Activated T-cell treated with anti-CD3 and anti-CD28 coated beads, Interleukin-2, amount 50 U/mL, for 4 hours (primary cell): Measurements from ENCODE around the gene NSD1. TPM values are rescaled to one million over a fixed set of nuclear protein-coding genes. Genes with fewer than 3 reads are reported as not detected.
"Not testable (repeated sequence)": the region's sequence is repeated elsewhere in the genome, so short reads cannot be mapped to it uniquely, and the experiment has no call there.

Experiments used
- ATAC-seq, 2 donors: fragments of 200-7000 bp; cut with Tn5 transposase; one replicate each; pipeline ENCODE4 v1.10.0; 2021
- DNase-seq: peaks from one replicate; pipeline ENCODE4 v3.0.0-alpha.2; 2020
- H3K27me3 Mint-ChIP-seq: one replicate; pipeline ENCODE4 v1.8.0; 2021; ENCODE audit warnings: low read depth, mixed read lengths
- H3K36me3 Mint-ChIP-seq: one replicate; pipeline ENCODE4 v1.8.0; 2022; ENCODE audit warnings: mixed read lengths; ENCODE audit not compliant: insufficient read depth
- H3K4me1 Mint-ChIP-seq: one replicate; pipeline ENCODE4 v1.8.0; 2021; ENCODE audit warnings: low read depth, mixed read lengths
- H3K4me3 Mint-ChIP-seq: one replicate; pipeline ENCODE4 v1.8.0; 2021; ENCODE audit warnings: mild to moderate bottlenecking, moderate library complexity, mixed read lengths
- H3K9me3 Mint-ChIP-seq: one replicate; pipeline ENCODE4 v1.8.0; 2021; ENCODE audit warnings: mixed read lengths
- total RNA-seq, 3 donors: library from RNA; stranded (reverse); gene quantifications; one replicate each; pipeline ENCODE4 v1.2.1, GENCODE V29; 2021

Gene NSD1
- total RNA-seq, 3 donors from 2014 or later = 59.3 to 71.6 (median 67.6) TPM

DNA sequence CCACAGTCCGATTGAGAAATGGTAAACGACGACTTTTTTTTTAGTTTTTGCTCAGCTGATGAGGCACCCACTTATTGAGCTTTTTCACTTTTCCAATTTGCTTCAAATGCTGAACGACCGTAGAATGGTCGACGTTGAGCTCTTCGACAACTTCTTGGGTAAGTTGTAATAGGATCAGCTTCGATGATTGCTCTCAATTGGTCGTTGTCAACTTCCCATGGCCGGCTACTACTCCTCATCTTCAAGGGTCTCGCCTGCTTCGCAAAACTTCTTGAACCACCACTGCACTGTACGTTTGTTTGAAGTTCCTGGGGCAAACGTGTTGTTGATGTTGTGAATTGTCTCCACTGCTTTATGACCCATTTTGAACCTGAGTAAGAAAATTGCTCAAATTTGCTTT lies 35.7 kb downstream of the NSD1 start:
- no peak overlapping the region for H3K4me3 Mint-ChIP-seq

DNA sequence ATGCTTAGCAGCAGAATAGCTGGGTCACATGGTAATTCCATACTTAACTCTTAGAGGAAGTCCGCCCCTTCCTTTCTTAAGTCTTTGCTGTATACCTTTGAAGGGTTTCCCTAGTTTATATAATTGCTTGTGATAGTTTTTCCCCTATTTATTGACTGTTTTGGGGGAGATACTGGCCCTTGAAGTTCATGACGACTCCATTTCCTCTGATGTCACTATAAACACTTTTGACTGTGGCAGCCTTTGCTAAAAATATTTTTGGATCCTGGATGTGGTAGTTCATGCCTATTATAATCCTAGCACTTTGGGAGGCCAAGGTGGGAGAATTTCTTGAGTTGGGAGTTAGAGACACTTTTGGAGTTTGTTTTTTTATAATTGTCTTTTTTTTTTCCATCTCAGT lies 38.4 kb downstream of the NSD1 start:
- no peak for ATAC-seq
- no peaks in the 10 kb centered on the region for H3K27me3 Mint-ChIP-seq
- peaks cover 25% of the 10 kb centered on the region for H3K4me1 Mint-ChIP-seq
- H3K36me3 Mint-ChIP-seq = peaks cover 6% of the 10 kb centered on the region
- no peak for DNase-seq
- no peak overlapping the region for H3K4me3 Mint-ChIP-seq
- no peaks in the 10 kb centered on the region for H3K9me3 Mint-ChIP-seq

More for the DNA sequence above, 35.7 kb downstream of the NSD1 start:
- DNase-seq = no peak
- H3K27me3 Mint-ChIP-seq = no peaks in the 10 kb centered on the region
- H3K4me1 Mint-ChIP-seq = peaks cover 16% of the 10 kb centered on the region
- no peaks in the 10 kb centered on the region for H3K9me3 Mint-ChIP-seq
- ATAC-seq = no peak
- peaks cover 5% of the 10 kb centered on the region for H3K36me3 Mint-ChIP-seq

DNA sequence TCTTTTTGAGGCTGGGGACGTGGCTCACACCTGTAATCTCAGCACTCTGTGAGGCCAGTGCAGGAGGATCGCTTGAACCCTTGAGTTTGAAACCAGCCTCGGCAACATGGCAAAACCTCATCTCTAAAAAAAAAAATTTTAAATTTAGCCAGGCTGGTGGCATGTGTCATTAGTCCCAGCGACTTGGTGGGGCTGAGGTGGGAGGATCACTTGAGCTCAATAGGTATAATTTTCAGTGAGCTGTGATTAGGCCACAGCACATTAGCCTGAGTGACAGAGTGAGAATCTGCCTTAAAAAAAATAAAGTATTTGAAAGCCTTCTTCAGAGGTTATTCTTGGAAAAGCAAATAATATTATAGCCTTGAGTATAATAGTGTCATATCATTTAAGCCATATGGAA lies 41.8 kb downstream of the NSD1 start:
- Mint-ChIP-seq H3K9me3 (no peaks in the 10 kb centered on the region), H3K27me3 (no peaks in the 10 kb centered on the region), H3K4me3 (no peak overlapping the region), H3K4me1 (peaks cover 34% of the 10 kb centered on the region), H3K36me3 (peaks cover 3% of the 10 kb centered on the region)
- no peak for DNase-seq
- no peak for ATAC-seq

DNA sequence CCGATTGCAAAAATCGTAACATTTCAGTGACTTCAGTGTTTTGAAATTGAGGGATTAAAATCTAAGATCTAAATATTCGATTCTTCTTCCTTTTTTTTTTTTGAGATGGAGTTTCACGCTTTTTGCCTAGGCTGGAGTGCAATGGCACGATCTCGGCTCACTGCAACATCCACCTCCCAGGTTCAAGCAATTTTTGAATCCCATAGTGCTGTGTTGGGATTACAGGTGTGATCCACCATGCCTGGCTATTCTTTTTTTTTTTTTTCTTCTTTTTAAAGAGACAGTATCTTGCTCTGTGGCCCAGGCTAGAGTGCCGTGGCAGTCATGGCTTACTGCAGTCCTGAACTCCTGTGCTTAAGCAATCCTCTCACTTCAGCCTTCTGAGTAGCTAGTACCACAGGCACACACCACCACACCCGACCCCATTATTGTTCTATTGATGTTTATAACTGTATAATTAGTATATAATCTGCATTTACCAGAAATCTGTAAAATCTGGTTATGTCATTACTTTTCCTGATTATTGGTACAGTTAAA lies 42.7 kb downstream of the NSD1 start:
- Mint-ChIP-seq H3K4me3 (no peak overlapping the region), H3K27me3 (no peaks in the 10 kb centered on the region), H3K36me3 (peaks cover 4% of the 10 kb centered on the region), H3K9me3 (no peaks in the 10 kb centered on the region), H3K4me1 (peaks cover 36% of the 10 kb centered on the region)
- DNase-seq (no peak), ATAC-seq (no peak)

DNA sequence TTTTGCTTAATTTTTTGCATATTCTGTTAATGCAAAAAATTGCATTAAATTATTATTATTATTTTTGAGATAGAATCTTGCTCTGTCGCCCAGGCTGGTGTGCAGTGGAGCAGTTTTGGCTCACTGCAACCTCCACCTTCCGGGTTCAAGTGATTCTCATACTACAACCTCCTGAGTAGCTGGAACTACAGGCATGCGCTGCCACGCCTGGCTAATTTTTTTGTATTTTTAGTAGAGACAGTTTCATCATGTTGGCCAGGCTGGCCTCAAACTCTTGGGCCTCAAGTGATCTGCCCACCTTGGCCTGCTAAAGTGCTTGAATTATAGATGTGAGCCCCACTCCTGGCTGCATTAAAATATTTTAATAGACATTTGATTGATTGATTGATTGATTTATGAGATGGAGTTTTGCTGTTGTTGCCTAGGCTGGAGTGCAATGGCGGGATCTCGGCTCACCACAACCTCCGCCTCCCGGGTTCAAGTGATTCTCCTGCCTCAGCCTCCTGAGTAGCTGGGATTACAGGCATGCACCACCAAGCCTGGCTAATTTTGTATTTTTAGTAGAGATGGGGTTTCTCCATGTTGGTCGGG lies 44.4 kb downstream of the NSD1 start:
- not testable (repeated sequence) for ATAC-seq, H3K9me3 Mint-ChIP-seq, H3K36me3 Mint-ChIP-seq, H3K27me3 Mint-ChIP-seq, DNase-seq, H3K4me3 Mint-ChIP-seq
- peaks cover 26% of the 10 kb centered on the region for H3K4me1 Mint-ChIP-seq

DNA sequence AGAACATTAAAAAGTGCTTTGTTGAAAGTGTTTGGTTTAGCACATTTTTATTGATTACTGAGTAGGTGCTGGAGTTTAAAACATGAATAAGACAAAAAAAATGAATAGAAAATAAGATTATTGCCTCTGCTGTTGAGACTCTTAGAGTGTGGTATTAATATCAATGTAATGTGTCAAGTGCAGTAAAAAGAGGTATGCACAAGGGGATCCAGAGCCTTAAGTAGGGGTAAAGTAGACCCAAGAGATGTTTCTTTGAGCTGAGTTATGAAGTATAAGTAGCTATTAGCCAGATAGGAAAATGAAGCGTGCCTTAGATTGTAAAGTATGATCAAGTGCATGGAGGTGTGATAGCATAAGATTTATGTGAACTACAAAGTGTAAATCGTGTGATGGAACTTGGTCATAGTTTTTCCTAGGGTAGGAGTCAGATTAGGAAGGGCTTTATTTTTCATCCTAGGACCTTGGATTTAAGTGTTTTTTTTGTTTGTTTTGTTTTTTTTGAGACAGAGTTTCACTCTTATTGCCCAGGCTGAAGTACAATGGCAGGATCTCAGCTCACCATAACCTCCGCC lies 45.2 kb downstream of the NSD1 start:
- no peak for ATAC-seq
- Mint-ChIP-seq H3K27me3 (no peaks in the 10 kb centered on the region), H3K36me3 (peaks cover 4% of the 10 kb centered on the region), H3K9me3 (no peaks in the 10 kb centered on the region), H3K4me3 (no peak overlapping the region), H3K4me1 (peaks cover 25% of the 10 kb centered on the region)
- DNase-seq = no peak

DNA sequence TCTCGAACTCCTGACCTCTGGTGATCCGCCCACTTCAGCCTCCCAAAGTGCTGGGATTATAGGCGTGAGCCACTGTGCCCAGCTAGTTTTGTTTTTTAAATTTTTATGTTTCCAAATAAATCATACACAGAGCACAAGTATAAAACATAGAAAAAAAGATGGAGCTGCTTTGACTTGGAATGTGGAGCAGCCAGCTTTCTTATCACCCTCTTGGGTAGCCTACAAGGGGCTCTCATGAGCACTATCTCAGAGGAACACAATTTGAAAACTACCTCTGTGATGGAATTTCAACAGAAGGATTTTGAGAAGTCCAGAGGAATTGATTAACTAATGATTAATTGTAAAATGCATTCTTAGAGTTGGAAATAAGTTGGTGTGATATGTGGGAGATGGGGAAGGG lies 45.9 kb downstream of the NSD1 start:
- Mint-ChIP-seq H3K36me3 (peaks cover 4% of the 10 kb centered on the region), H3K4me1 (peaks cover 30% of the 10 kb centered on the region), H3K9me3 (no peaks in the 10 kb centered on the region), H3K4me3 (no peak overlapping the region), H3K27me3 (no peaks in the 10 kb centered on the region)
- DNase-seq (no peak), ATAC-seq (no peak)

DNA sequence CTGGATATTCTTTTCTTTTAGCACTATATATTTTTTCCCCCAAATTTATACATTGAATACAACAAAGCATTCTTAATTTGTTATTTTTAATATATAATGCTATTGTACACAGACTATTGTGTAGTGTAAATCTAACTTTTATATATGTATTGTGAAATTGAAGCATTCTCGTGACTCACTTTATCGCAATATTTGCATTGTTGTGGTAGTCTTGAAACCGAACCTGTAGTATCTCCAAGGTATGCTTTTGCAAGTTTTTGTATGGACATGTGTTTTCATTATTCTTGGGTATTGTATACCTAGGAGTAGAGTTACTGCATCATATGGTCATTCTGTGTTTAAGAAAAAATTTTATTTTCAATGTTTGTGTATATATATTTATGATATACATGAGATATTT lies 49.6 kb downstream of the NSD1 start:
- no peak for DNase-seq
- no peaks in the 10 kb centered on the region for H3K27me3 Mint-ChIP-seq
- H3K4me3 Mint-ChIP-seq = no peak overlapping the region
- H3K9me3 Mint-ChIP-seq = no peaks in the 10 kb centered on the region
- peaks cover 1% of the 10 kb centered on the region for H3K36me3 Mint-ChIP-seq
- ATAC-seq = no peak
- H3K4me1 Mint-ChIP-seq = peaks cover 27% of the 10 kb centered on the region

DNA sequence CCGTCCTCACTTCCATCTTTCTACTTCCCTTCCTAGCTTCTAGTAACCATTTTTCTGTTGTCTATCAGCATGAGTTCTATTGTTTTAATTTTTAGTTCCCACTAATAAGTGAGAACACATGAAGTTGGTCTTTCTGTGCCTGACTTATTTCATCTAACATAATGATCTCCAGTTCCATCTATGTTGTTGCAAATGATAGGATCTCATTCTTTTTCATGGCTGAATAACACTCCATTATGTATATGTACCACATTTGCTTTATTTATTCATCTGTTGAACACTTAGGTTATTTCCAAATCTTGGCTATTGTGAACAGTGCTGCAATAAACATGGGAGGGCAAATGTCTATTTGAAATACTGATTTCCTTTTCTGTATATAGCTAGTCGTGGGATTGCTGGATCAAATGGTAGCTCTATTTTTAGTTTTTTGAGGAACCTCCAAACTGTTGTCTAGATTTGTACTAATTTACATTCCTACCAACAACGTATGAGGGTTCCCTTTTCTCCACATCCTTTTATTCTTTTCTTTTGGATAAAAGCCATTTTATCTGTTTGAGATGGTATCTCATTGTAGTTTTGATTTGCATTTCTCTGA lies 50.3 kb downstream of the NSD1 start:
- H3K9me3 Mint-ChIP-seq = no peaks in the 10 kb centered on the region
- no peak for ATAC-seq
- H3K36me3 Mint-ChIP-seq = peaks cover 1% of the 10 kb centered on the region
- no peaks in the 10 kb centered on the region for H3K27me3 Mint-ChIP-seq
- H3K4me3 Mint-ChIP-seq = no peak overlapping the region
- H3K4me1 Mint-ChIP-seq = peaks cover 29% of the 10 kb centered on the region
- no peak for DNase-seq

DNA sequence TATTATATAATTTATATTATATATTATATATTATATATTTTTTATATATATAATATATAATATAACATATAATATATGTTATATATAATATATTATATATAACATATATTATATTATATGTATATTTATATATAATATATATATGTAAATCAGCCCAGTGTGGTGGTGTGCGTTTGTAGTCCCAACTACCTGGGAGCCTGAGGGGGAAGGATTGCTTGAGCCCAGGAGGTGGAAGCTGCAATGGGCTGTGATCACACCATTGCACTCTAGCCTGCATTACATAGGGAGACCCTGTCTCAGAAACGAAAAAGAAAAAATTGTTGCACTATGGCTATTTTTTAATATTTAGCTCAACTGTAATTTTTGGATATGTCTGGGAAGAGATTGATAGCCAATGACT lies 52.4 kb downstream of the NSD1 start:
- Mint-ChIP-seq H3K4me1 (peaks cover 29% of the 10 kb centered on the region), H3K4me3 (no peak overlapping the region), H3K9me3 (no peaks in the 10 kb centered on the region), H3K36me3 (peaks cover 1% of the 10 kb centered on the region), H3K27me3 (no peaks in the 10 kb centered on the region)
- DNase-seq = no peak
- ATAC-seq = no peak

DNA sequence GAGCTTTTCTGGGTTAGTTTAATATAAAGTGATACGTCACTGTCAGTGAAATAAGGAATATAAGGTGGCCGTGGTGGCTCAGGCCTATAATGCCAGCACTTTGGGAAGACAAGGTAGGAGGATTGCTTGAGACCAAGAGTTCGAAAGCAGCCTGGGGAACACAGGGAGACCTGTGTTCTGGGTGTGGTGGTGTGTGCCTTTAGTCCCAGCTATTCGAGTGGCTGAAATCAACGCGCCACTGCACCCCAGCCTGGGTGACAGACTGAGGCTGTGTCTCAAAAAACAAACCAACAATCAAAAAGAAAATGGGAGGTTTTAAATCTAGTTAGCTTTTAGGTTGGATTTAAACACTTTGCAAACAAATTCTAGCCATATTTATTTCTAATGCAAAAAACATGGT lies 53.1 kb downstream of the NSD1 start:
- H3K36me3 Mint-ChIP-seq = no peaks in the 10 kb centered on the region
- H3K9me3 Mint-ChIP-seq = no peaks in the 10 kb centered on the region
- no peak for ATAC-seq
- H3K4me3 Mint-ChIP-seq = no peak overlapping the region
- DNase-seq = no peak
- H3K27me3 Mint-ChIP-seq = no peaks in the 10 kb centered on the region
- peaks cover 28% of the 10 kb centered on the region for H3K4me1 Mint-ChIP-seq

DNA sequence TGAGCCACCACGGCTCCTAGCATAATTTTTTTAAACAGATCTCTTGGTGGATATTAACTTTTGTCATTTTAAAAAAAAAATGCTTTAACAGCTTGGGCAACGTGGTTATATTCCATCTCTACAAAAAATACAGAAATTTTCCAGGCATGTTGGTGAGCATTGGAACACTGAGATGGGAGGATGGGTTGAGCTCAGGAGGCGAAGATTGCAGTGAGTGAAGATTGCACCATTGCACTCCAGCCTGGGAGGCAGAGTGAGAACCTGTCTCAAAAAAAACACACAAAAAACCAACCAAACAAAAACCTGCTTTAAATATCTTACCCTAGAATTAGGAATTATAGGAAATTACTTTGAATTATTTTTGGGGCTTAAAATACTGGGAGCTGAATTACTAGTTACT lies 55.2 kb downstream of the NSD1 start:
- Mint-ChIP-seq H3K4me1 (peaks cover 24% of the 10 kb centered on the region), H3K36me3 (no peaks in the 10 kb centered on the region), H3K9me3 (no peaks in the 10 kb centered on the region), H3K27me3 (no peaks in the 10 kb centered on the region), H3K4me3 (no peak overlapping the region)
- no peak for ATAC-seq
- no peak for DNase-seq

DNA sequence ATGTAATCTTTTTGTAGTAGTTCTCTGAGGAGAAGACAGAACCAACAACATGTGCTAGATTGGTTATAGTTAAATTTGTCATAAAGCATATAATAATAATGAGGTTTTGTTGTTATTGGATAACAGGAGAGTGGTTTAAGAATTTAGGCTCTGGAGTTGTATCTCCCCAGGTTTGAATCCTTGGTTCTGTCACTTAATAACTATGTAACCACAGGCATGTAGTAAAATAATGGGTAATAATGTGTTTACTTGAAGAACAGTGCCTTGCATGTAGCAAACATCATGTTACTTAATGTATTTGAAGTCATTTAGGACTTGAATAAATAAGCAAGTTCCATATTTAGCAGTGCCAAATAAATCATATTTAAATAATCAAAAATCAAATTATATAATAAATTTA lies 55.8 kb downstream of the NSD1 start:
- H3K36me3 Mint-ChIP-seq = no peaks in the 10 kb centered on the region
- no peak overlapping the region for H3K4me3 Mint-ChIP-seq
- H3K9me3 Mint-ChIP-seq = no peaks in the 10 kb centered on the region
- peaks cover 18% of the 10 kb centered on the region for H3K4me1 Mint-ChIP-seq
- H3K27me3 Mint-ChIP-seq = no peaks in the 10 kb centered on the region
- DNase-seq = no peak
- ATAC-seq = no peak

DNA sequence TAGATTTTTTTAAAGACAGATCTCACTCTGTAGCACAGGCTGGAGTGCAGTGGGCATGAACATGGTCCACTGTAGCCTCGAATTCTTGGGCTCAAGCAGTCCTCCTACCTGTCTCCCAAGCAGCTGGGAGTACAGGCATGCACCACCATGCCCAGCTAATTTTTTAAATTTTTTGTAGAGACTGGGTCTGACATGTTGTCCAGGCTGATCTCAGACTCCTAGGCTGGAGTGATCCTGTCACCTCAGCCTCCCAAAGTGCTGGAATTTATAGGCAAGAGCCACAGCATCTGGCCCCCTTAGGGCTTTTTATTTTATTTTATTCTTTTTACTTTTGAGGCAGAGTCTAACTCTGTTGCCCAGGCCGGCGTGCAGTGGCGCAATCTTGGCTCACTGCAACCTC lies 56.4 kb downstream of the NSD1 start:
- no peak overlapping the region for H3K4me3 Mint-ChIP-seq
- H3K4me1 Mint-ChIP-seq = peaks cover 15% of the 10 kb centered on the region
- no peaks in the 10 kb centered on the region for H3K36me3 Mint-ChIP-seq
- ATAC-seq = no peak
- DNase-seq = no peak
- H3K27me3 Mint-ChIP-seq = no peaks in the 10 kb centered on the region
- no peaks in the 10 kb centered on the region for H3K9me3 Mint-ChIP-seq

DNA sequence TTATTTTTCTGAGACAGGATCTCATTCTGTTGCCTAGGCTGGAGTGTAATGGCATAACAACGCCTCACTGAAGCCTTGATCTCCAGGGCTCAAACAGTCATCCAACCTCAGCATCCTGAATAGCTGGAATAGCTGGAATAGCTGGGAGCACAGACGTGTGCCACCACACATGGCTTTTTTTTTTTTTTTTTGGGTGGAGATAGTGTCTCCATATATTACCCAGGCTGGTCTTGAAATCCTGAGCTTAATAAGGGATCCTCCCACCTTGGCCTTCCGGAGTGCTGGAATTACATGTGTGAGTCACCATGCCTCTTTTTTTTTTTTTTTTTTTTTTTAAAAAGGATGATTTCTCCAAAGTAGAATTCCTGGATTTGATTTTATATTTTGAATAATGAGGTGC lies 60.7 kb downstream of the NSD1 start:
- H3K36me3 Mint-ChIP-seq = peaks cover 18% of the 10 kb centered on the region
- no peaks in the 10 kb centered on the region for H3K27me3 Mint-ChIP-seq
- H3K4me1 Mint-ChIP-seq = peaks cover 7% of the 10 kb centered on the region
- H3K4me3 Mint-ChIP-seq = no peak overlapping the region
- ATAC-seq (no peak), DNase-seq (no peak)
- H3K9me3 Mint-ChIP-seq = no peaks in the 10 kb centered on the region
